MCF 10A (cell line): Measurements from ENCODE around the gene PTPRM. TPM values are rescaled to one million over a fixed set of nuclear protein-coding genes. Genes with fewer than 3 reads are reported as not detected.

Experiments
- BruUV-seq: library from RNA; stranded (reverse); fragments of 400-500 nt; replicated peaks from 2 replicates; lab custom pipeline; 2021; lab: Mats Ljungman, UMichigan
- CTCF ChIA-PET: fragments of 300-600 bp; sonication (Branson Sonifier 250); formaldehyde crosslinking; extraction: SDS; loops from one replicate; lab custom pipeline; 2021; ENCODE audit warnings: antibody characterized with exemption, inconsistent platforms; lab: Yijun Ruan, JAX
- POLR2A ChIA-PET: fragments of 300-600, 350-650 bp; sonication (Branson Sonifier 250); formaldehyde crosslinking; extraction: SDS; loops from one replicate; lab custom pipeline; 2020; ENCODE audit warnings: antibody characterized with exemption, inconsistent platforms; lab: Yijun Ruan, JAX
- DNase-seq: peaks from one replicate; pipeline ENCODE4 v3.0.0-alpha.2; 2018; ENCODE audit not compliant: unreplicated experiment
- H3K27ac Mint-ChIP-seq: one replicate; pipeline ENCODE4 v1.8.0; 2022; ENCODE audit warnings: mild to moderate bottlenecking, low read depth, mixed read lengths; ENCODE audit not compliant: unreplicated experiment
- H3K27me3 Mint-ChIP-seq: one replicate; pipeline ENCODE4 v1.8.0; 2022; ENCODE audit warnings: mixed read lengths; ENCODE audit not compliant: insufficient read depth, unreplicated experiment
- H3K36me3 Mint-ChIP-seq: one replicate; pipeline ENCODE4 v1.8.0; 2022; ENCODE audit warnings: mild to moderate bottlenecking, moderate library complexity, mixed read lengths; ENCODE audit not compliant: insufficient read depth, unreplicated experiment
- H3K4me1 Mint-ChIP-seq: one replicate; pipeline ENCODE4 v1.8.0; 2022; ENCODE audit warnings: mixed read lengths; ENCODE audit not compliant: insufficient read depth, unreplicated experiment
- H3K4me3 Mint-ChIP-seq: one replicate; pipeline ENCODE4 v1.8.0; 2022; ENCODE audit warnings: mild to moderate bottlenecking, moderate library complexity, mixed read lengths; ENCODE audit not compliant: unreplicated experiment
- H3K9me3 Mint-ChIP-seq: one replicate; pipeline ENCODE4 v1.8.0; 2022; ENCODE audit warnings: mixed read lengths; ENCODE audit not compliant: unreplicated experiment
- CTCF ChIP-seq: fragments of 200-600 bp; IDR thresholded peaks from one replicate; pipeline ENCODE4 v1.8.0; 2022; ENCODE audit warnings: antibody characterized with exemption, mild to moderate bottlenecking; ENCODE audit not compliant: unreplicated experiment
- intact Hi-C: fragments of 100-400 bp; cut with micrococcal nuclease; formaldehyde crosslinking; loops from 2 replicates; pipeline ENCODE4 v1.14.1; 2022
- total RNA-seq: library from RNA; stranded (reverse); gene quantifications from 2 replicates; pipeline ENCODE4 v1.2.3, GENCODE V29; 2022

The PTPRM gene
- total RNA-seq, 1 experiment from 2014 or later, result 82.8 TPM

- DNase-seq, result no peak
- no peaks in the 10 kb centered on the region for H3K27me3 Mint-ChIP-seq
- BruUV-seq, result no TSS peak
- H3K4me3 Mint-ChIP-seq, result no peak overlapping the region
- H3K4me1 Mint-ChIP-seq, result peaks cover 9% of the 10 kb centered on the region
- ChIA-PET POLR2A (no interaction called here), CTCF (interaction anchor here (0.7 to 1.6 kb wide), 5 partner anchors 9 to 130 kb away, joined by 3 to 7 read pairs (median 3); no protein-coding TSS in a partner anchor)
- intact Hi-C loops, result no loop called here
- H3K36me3 Mint-ChIP-seq, result peaks cover 22% of the 10 kb centered on the region
- TF ChIP-seq CTCF, result no peak
- no peak overlapping the region for H3K27ac Mint-ChIP-seq
- no peaks in the 10 kb centered on the region for H3K9me3 Mint-ChIP-seq
These were observed 411.7 kb downstream of the PTPRM start for GRCh38 chr18:7978834-7979233.

- Mint-ChIP-seq H3K36me3 (peaks cover 22% of the 10 kb centered on the region), H3K4me3 (no peak overlapping the region), H3K27ac (peak overlapping the region; percentile 28), H3K27me3 (no peaks in the 10 kb centered on the region), H3K9me3 (no peaks in the 10 kb centered on the region), H3K4me1 (peaks cover 9% of the 10 kb centered on the region)
- intact Hi-C loops, result loop anchor here (10.0 kb wide), 1 partner anchor 105 kb away; no protein-coding TSS in a partner anchor
- TF ChIP-seq CTCF, result no peak
- CTCF ChIA-PET, result no interaction called here
- no peak for DNase-seq
- BruUV-seq, result no TSS peak
- POLR2A ChIA-PET, result no interaction called here
These were observed 412.6 kb downstream of the PTPRM start for GRCh38 chr18:7979714-7980113.

- Mint-ChIP-seq H3K27me3 (no peaks in the 10 kb centered on the region), H3K9me3 (no peaks in the 10 kb centered on the region), H3K4me3 (no peak overlapping the region), H3K4me1 (peaks cover 9% of the 10 kb centered on the region), H3K27ac (peak overlapping the region; percentile 28), H3K36me3 (peaks cover 22% of the 10 kb centered on the region)
- ChIA-PET CTCF (interaction anchor here (0.7 to 1.0 kb wide), 3 partner anchors 46 to 125 kb away, joined by 3 to 4 read pairs (median 3); no protein-coding TSS in a partner anchor), POLR2A (no interaction called here)
- intact Hi-C loops, result loop anchor here (10.0 kb wide), 1 partner anchor 105 kb away; no protein-coding TSS in a partner anchor
- TF ChIP-seq CTCF, result peak; percentile 19
- DNase-seq, result peak; percentile 21
- BruUV-seq, result no TSS peak
These were observed 413.0 kb downstream of the PTPRM start for GRCh38 chr18:7980136-7980535.

- H3K4me3 Mint-ChIP-seq, result no peak overlapping the region
- DNase-seq, result no peak
- peak overlapping the region; percentile 56 for H3K27ac Mint-ChIP-seq
- CTCF ChIA-PET, result interaction anchor here (0.7 to 1.0 kb wide), 3 partner anchors 46 to 125 kb away, joined by 3 to 4 read pairs (median 3); no protein-coding TSS in a partner anchor
- no peaks in the 10 kb centered on the region for H3K27me3 Mint-ChIP-seq
- H3K4me1 Mint-ChIP-seq, result peaks cover 9% of the 10 kb centered on the region
- no TSS peak for BruUV-seq
- POLR2A ChIA-PET, result no interaction called here
- intact Hi-C loops, result loop anchor here (10.0 kb wide), 1 partner anchor 106 kb away; no protein-coding TSS in a partner anchor
- no peak for TF ChIP-seq CTCF
- no peaks in the 10 kb centered on the region for H3K9me3 Mint-ChIP-seq
- H3K36me3 Mint-ChIP-seq, result peaks cover 22% of the 10 kb centered on the region
These were observed 413.5 kb downstream of the PTPRM start for GRCh38 chr18:7980656-7981055.
